ENCODE measurements around the gene DUSP1. TPM values are rescaled to one million over a fixed set of nuclear protein-coding genes. Genes with fewer than 3 reads are reported as not detected.

DUSP1 gene
- total RNA-seq, 1 donor from 2014 or later = 227 TPM

DNA sequence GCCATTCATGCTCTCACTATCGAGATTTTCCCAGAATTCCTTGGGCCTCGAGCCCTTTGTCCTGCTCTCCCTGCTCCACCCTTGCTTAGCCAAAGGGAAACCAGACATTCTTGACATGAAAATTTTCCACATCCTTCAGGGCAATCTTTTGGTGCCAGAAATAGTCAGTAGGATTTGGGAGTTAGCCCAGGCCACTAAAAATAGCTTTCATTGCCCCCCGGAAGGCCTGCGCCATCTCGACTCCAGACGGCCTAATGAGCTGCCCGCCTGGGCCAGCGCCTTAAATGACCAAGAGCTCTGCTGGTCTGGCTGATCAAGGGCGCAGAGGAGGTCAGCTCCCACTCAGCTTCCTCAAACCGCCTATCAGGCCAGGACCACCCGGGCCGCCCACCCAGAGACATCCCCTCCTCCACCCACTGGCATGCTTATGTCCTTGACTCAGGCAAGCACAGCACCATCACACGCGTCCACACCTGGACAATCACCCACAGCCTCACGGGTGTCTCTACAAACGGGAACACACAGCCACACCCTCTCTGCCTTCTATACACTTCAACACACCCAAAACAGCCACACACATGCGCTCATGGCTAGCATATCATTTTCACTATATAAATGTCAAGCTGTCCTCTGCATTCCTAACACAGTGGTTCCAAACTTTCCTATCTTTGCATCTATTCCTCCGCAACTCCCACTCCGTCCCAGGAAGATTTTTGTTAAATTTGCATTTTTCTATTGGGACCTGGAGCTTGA is 20.9 kb downstream of the DUSP1 start:
- DNase-seq (ENCODE audit: low read depth) = no peak
- TF ChIP-seq, protein P1, sequence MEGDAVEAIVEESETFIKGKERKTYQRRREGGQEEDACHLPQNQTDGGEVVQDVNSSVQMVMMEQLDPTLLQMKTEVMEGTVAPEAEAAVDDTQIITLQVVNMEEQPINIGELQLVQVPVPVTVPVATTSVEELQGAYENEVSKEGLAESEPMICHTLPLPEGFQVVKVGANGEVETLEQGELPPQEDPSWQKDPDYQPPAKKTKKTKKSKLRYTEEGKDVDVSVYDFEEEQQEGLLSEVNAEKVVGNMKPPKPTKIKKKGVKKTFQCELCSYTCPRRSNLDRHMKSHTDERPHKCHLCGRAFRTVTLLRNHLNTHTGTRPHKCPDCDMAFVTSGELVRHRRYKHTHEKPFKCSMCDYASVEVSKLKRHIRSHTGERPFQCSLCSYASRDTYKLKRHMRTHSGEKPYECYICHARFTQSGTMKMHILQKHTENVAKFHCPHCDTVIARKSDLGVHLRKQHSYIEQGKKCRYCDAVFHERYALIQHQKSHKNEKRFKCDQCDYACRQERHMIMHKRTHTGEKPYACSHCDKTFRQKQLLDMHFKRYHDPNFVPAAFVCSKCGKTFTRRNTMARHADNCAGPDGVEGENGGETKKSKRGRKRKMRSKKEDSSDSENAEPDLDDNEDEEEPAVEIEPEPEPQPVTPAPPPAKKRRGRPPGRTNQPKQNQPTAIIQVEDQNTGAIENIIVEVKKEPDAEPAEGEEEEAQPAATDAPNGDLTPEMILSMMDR (IDR thresholded peaks at IDR 0.05; ENCODE audit: insufficient read depth, low read length, poor library complexity, severe bottlenecking) = no peak
- Histone ChIP-seq H3K4me3 (ENCODE audit: low read depth, low read length) (no peak overlapping the region), H3K36me3 (ENCODE audit: control insufficient read depth, insufficient read depth, low read length) (no peaks in the 10 kb centered on the region), H3K27me3 (ENCODE audit: control insufficient read depth, insufficient read depth, low read length) (no peaks in the 10 kb centered on the region)

DNA sequence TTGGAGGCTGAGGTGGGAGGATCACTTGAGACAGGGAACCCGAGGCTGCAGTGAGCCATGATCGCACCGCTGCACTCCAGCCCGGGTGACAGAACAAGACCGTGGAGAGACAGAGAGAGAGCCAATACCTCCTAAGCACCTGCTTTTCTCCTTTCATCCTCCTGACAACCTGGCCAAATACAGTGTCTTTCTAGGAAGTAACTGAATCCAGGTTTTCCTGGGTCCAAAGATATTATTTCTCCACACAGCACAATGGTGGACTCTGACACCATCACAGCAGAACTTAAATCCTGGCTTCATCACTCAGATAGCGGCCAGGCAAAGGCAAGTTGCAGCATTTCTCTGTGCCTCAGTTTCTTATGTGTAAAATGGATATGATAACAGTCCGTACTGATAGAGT is 21.9 kb downstream of the DUSP1 start:
- no peak for DNase-seq (ENCODE audit: low read depth)
- Histone ChIP-seq H3K27me3 (ENCODE audit: control insufficient read depth, insufficient read depth, low read length) (no peaks in the 10 kb centered on the region), H3K4me3 (ENCODE audit: low read depth, low read length) (no peak overlapping the region), H3K36me3 (ENCODE audit: control insufficient read depth, insufficient read depth, low read length) (no peaks in the 10 kb centered on the region)
- TF ChIP-seq, protein P1 (IDR thresholded peaks at IDR 0.05; ENCODE audit: insufficient read depth, low read length, poor library complexity, severe bottlenecking) = no peak

DNA sequence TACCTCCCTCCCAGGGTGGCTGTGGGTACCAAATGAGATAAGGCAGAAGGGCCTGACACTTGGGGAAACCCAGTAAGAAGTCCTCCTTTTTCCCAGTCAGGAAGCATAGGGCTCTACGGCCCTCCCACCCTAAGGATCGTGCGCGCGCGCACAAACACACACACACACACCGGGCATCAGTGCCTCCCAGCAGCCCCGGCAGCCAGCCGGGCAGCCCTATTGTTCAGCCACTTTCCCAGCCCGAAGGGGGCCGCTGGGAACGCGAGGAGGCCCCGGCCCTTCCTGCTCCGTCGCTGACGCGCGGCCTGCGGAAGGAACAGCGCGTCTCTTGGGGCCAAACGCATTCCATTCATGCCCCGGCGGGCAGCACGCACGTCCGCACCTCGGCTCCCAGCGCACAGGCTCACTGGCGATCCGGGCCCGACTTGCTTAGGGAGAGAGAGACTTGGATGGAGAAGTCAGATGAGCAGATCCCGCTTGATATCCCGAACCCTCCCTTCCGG is 22.6 kb downstream of the DUSP1 start:
- Histone ChIP-seq H3K27me3 (ENCODE audit: control insufficient read depth, insufficient read depth, low read length) (no peaks in the 10 kb centered on the region), H3K4me3 (ENCODE audit: low read depth, low read length) (no peak overlapping the region), H3K36me3 (ENCODE audit: control insufficient read depth, insufficient read depth, low read length) (no peaks in the 10 kb centered on the region)
- no peak for DNase-seq (ENCODE audit: low read depth)
- TF ChIP-seq, protein P1 (IDR thresholded peaks at IDR 0.05; ENCODE audit: insufficient read depth, low read length, poor library complexity, severe bottlenecking) = no peak

DNA sequence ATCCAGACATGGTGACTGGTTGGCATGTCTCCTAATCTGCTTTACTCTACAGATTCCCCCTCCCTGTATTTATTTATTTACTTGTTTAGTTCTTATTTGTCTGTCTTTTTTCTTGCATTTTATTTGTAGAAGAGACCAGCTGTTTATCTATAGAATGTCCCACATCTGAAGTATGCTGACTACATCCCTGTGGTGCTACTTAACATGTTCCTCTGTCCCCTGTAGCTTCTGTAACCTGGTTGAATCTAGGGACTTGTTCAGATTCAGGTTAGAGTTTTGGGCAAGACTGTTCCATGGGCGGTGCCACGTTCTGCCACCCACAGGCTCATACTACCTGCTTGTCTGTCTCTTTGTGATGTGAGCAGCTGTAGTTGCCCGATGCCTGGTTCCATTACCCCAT is 23.5 kb downstream of the DUSP1 start:
- Histone ChIP-seq H3K27me3 (ENCODE audit: control insufficient read depth, insufficient read depth, low read length) (no peaks in the 10 kb centered on the region), H3K36me3 (ENCODE audit: control insufficient read depth, insufficient read depth, low read length) (no peaks in the 10 kb centered on the region), H3K4me3 (ENCODE audit: low read depth, low read length) (no peak overlapping the region)
- TF ChIP-seq, protein P1 (IDR thresholded peaks at IDR 0.05; ENCODE audit: insufficient read depth, low read length, poor library complexity, severe bottlenecking) = no peak
- DNase-seq (ENCODE audit: low read depth) = no peak

DNA sequence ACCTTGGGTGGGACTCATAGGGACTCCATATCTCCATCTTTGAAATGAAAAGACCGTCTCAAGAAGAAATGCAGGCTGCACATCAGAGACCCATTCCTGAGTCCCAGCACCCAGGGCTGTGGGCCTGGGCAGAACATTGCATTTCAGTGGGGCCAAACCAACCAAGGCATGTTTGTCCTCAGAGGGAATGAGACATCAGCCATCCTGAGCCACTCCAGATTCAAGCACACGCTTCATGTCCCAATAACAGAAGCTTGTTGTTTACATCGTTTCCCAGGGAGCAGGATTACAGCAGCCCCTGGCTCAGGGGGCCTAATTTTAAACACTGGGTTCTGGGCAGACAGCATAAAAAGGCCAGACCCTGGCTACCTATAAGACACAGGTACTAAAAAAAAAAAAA is 24.3 kb downstream of the DUSP1 start:
- no peak overlapping the region for H3K4me3 ChIP-seq (ENCODE audit: low read depth, low read length)
- no peak for DNase-seq (ENCODE audit: low read depth)
- no peaks in the 10 kb centered on the region for H3K36me3 ChIP-seq (ENCODE audit: control insufficient read depth, insufficient read depth, low read length)
- TF ChIP-seq, protein P1 (IDR thresholded peaks at IDR 0.05; ENCODE audit: insufficient read depth, low read length, poor library complexity, severe bottlenecking) = no peak
- no peaks in the 10 kb centered on the region for H3K27me3 ChIP-seq (ENCODE audit: control insufficient read depth, insufficient read depth, low read length)

DNA sequence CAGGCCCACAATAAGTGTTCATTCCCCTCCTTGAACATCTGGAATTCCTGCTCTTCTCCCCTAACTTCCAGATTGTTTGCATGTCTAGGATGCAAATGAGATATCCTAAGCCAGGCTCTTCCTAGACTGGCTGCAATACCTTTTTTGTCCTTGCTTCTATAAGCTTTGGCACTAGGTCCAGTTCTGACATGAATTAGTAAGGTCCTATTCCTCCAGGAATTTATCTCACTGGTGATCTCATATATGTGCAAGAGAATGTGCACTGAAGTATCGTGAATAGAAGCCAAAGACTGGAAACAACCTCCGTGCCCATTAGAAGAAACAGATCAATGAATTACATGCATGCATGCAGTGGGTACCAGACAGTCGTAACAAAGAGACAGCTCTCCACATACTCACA is 25.2 kb downstream of the DUSP1 start:
- no peaks in the 10 kb centered on the region for H3K27me3 ChIP-seq (ENCODE audit: control insufficient read depth, insufficient read depth, low read length)
- no peaks in the 10 kb centered on the region for H3K36me3 ChIP-seq (ENCODE audit: control insufficient read depth, insufficient read depth, low read length)
- H3K4me3 ChIP-seq (ENCODE audit: low read depth, low read length) = no peak overlapping the region
- no peak for DNase-seq (ENCODE audit: low read depth)
- TF ChIP-seq, protein P1 (IDR thresholded peaks at IDR 0.05; ENCODE audit: insufficient read depth, low read length, poor library complexity, severe bottlenecking) = no peak
